GM19395 (cell line): Measurements from ENCODE around the gene COPS4.
"Not testable (repeated sequence)": the region's sequence is repeated elsewhere in the genome, so short reads cannot be mapped to it uniquely, and the experiment has no call there.

Source experiments
- ATAC-seq: cut with Tn5 transposase; IDR thresholded peaks from one replicate; pipeline ENCODE4 v1.9.1; 2021; ENCODE audit warnings: mild to moderate bottlenecking, moderate library complexity; ENCODE audit not compliant: unreplicated experiment

The COPS4 gene

DNA sequence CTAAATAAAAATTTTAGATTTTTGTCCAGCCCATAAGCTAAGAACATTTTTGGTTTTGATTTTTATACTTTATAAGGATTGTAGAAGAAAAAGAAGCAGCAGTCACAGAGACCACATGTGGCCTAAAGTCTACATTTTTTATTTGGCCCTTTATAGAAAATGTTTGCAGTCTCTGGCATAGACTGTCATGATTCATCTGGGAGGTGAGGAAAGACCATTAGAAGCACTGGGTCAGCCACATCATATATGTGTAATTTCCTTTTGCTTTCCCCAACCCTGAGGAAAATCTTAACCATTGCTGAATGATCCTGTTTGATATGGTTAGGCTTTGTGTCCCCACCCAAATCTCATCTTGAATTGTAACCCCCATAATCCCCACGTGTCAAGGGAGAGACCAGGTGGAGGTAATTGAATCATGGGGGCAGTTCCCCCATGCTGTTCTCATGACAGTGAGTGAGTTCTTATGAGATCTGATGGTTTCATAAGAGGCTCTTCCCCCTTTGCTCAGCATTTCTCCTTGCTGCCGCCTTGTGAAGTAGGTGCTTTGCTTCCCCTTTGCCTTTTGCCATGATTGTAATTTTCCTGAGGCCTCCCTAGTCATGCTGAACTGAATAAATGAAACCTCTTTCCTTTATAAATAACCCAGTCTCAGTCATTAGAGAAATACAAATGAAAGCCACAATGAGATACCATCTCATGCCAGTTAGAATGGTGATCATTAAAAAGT, 12.1 kb upstream of the COPS4 start:
- ATAC-seq: no peak

- not testable (repeated sequence) for ATAC-seq
These were observed 11.4 kb upstream of the COPS4 start for GRCh38 chr4:83023599-83023998.

DNA sequence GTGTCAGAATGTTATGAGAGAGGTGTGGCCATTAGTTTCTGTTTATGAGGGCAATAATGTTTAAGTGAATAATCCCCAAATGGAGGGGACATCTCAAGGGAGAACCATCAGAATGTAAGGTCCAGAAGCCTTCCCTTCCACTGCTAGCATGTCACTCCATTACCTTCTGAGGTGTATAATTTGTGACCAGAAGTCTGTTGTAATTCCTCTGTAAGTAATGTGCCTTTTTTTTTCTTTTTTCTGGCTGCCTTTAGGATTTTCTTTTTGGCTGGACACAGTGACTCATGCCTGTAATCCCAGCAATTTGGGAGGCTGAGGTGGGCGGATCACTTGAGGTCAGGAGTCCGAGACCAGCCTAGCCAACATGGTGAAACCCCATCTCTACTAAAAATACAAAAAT, 10.8 kb upstream of the COPS4 start:
- no peak for ATAC-seq

DNA sequence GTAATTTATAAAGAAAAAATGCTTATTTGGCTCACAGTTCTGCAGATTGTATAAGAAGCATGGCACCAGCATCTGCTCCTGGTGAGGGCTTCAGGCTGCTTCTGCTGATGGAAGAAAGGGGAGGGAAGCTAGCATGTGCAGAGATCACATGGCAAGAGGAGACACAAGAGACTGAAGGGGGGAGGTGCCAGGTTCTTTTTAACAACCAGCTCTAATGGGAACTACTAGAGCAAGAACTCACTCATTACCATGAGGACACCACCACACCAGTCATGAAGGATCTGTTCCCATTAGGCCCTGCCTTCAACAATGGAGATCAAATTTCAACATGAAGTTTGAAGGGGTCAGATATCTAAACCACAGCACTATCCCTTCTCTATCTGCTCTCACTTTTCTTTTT, 9.4 kb upstream of the COPS4 start:
- no peak for ATAC-seq

GRCh38 chr4:83028976-83029375, 6.0 kb upstream of the COPS4 start:
- no peak for ATAC-seq

DNA sequence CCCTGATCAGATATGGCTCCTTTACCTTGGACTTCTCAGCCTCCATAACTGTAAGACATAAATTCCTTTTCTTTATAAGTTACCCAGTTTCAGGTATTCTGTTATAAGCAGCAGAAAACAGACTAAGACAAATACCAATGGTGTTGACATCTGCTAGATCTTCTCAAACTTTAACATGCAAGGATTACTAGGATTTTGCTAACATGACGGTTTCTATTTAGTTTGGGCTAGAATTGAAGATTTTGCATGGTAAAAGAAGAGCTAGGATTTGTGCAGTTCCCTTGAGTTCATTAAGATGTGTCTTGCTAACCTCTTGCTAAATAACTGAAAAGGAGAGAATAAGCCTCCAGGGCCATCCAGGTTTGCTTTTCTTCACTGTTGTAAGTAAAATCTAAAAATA, 5.3 kb upstream of the COPS4 start:
- ATAC-seq: no peak

DNA sequence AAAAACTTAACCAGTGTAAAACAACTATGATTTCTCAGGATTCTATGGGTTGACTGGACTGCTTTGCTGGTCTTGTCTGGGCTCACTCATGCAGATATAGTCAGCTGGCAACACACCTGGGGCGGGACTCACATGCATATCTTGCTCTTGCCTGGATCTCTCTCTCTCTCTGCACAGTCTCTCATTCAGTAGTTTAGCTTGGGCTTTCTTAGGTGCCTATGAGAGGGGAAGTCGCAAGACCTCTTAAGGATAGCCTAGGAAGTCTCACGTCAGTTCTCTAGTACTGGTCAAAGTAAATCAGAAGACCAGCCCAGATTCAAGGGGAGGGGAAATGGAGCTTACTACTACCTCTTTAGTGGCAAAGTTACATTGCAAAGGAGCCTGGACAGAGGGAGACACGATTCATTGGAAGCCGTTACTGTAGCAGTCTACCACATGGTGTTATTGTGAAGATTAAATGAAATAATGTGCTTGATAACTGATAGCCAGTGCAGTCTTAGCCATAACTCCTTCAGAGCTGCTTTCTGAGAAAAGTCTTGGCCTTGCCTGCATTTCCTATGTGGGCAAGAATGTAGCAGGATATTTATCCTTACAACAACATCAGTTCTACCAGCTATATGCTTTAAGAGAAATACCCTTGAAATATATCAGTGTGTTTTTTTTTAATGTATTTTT, 2.1 kb downstream of the COPS4 start:
- ATAC-seq: no peak

DNA sequence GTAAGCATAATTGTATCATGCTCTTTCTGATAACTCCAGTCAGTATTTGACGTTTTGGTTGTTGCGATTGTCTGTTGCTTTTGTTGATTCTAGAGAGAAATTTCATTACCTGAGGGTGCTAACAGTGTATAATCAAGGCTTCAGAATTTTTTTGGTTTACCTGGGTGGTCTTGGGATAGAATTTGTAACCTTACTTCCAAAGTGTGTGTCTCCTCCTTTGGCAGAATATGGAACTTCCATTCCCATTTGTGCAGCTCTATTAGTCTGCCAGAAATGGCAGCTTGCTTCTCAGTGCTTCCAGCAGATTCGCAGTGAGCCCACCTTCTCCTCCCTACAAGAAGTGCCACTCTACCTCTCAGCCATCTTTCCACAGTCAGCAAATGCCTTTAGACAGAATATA, 5.3 kb downstream of the COPS4 start:
- ATAC-seq: no peak

- ATAC-seq: not testable (repeated sequence)
These were observed 8.2 kb downstream of the COPS4 start for GRCh38 chr4:83043157-83043556.

DNA sequence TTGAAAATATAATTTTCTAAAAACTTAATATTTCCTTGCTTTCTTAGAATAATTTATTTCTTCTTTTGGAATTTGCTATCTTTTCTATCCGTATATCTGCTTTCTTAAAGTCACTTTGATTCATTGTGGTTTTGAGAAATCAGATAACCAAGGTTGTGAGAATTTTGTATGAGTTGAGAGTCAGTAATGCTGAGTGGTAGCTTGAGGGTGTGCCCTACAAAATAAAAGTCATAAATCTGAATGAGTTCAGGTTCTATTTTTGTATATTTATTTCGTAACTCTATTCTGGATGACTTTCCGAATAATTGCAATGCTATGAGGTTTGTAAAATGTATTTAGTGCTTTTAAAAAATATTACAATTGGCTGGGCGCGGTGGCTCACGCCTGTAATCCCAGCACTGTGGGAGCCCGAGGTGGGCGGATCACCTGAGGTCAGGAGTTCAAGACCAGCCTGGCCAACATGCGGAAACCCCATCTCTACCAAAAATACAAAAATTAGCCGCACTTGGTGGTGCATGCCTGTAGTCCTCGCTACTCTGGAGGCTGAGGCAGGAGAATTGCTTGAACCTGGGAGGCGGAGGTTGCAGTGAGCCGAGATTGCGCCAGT, 8.9 kb downstream of the COPS4 start:
- no peak for ATAC-seq

- ATAC-seq: no peak
These were observed 11.9 kb downstream of the COPS4 start for GRCh38 chr4:83046693-83047473.

- ATAC-seq: not testable (repeated sequence)
These were observed 13.8 kb downstream of the COPS4 start for GRCh38 chr4:83048781-83049180.

DNA sequence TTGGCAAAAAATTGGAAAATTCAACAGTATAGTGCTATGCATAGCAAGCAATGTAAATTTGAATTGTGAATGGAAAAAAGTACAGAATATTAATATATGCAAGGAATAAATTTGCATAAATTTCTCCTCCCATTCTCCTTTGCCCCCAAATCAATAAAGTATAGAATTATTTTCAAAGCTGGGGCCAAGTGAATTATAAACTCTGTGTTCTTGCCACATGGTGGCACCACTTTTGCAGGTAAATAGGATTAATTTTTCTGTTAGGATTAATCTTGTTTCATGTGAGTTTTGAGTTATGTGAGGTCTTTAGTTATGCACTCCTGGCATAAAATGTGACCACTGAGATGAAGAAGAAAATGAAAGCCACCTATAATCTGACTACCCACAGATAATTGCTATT, 19.9 kb downstream of the COPS4 start:
- ATAC-seq: no peak

DNA sequence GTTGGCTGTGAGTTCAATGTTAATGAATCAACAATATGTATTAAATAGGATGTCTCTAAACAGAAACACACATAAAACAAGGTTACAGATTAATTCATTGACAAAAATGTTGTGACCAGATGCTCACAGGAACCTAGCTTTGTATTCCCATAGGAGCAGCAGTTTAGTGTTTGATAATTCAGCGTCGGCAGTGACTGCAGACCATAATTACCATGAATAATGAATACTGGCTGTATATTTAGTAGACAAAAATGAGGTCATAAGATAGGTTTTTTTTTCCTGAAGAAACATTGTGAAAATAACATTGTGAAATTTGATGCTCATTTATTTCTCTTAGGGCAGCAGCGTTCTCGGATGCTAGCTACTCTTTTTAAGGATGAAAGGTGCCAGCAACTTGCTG, 27.8 kb downstream of the COPS4 start:
- ATAC-seq: no peak

DNA sequence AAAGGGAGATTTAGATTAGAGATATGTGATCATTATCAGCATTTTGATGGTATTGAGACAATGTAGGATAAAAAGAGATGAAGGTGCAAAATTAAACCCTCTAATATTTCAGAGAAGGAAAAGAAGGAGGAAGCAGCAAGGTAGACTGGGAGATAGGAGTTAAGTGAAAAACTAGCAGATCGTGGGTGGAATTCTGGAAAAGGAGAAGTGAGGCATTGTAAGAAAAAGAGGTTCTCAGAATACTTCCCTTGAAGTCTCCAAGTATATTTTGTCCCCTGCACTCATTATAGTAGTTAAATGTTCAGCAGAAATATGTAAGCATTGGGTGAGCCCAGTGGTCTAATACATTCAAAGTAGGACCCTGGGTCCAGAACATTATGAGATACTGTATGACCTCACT, 30.3 kb downstream of the COPS4 start:
- no peak for ATAC-seq

- no peak for ATAC-seq
These were observed 32.2 kb downstream of the COPS4 start for GRCh38 chr4:83067058-83067639.

DNA sequence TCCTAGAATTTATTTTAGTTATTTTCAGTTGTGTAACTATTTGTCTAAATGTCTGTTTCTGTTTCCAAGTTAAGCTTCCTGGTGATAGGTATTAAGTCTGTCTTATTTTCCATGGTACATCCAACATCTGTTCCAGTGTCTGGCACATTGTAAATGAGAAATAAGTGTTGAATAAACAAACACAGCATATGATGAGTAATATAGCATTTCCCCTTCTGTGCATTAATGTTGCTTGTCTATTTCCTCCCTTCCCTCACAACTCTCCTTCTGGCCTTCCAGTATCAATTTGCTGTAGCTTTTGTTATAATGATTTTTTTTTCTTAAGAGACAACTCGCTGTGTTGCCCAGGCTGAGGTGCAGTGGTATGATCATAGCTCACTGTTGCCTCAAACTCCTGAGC, 36.1 kb downstream of the COPS4 start:
- ATAC-seq: no peak

DNA sequence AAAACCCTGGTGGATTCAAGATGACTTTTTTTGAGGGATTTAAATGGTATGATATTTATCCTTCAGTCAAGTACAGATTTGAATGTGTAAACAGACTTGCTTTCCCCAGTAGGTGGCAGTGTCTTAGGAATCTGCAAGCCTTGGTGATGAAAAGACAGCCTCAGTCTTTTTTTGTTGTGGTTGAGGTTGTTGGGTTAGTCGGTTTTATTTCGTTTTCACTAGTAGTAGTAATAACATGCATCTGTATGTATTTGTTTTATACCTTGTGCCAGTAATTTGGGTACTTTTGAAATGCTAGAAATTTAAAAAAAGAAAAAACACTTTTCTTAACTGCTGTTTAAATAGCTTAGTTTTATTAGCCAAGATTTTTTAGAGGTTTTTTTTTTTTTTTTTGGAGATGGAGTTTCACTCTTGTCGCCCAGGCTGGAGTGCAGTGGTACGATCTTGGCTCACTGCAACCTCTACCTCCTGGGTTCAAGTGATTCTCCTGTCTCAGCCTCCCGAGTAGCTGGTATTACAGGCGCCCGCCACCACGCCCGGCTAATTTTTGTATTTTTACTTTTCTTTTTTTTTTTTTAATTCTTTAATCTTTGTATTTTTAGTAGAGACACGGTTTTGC, 39.2 kb downstream of the COPS4 start:
- peak; percentile 90 for ATAC-seq

DNA sequence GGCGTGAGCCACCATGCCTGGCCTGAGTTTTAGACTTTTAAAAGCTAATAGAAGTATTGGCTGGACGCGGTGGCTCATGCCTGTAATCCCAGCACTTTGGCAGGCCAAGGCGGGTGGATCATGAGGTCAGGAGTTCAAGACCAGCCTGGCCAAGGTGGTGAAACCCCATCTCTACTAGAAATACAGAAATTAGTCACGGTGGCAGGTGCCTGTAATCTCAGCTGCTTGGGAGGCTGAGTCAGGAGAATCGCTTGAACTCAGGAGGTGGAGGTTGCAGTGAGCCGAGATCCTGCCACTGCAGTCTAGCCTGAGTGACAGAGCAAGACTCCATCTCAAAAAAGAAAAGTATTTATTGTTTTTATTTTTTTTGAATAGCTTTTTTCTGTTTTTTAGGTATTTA, 39.8 kb downstream of the COPS4 start:
- ATAC-seq: not testable (repeated sequence)

DNA sequence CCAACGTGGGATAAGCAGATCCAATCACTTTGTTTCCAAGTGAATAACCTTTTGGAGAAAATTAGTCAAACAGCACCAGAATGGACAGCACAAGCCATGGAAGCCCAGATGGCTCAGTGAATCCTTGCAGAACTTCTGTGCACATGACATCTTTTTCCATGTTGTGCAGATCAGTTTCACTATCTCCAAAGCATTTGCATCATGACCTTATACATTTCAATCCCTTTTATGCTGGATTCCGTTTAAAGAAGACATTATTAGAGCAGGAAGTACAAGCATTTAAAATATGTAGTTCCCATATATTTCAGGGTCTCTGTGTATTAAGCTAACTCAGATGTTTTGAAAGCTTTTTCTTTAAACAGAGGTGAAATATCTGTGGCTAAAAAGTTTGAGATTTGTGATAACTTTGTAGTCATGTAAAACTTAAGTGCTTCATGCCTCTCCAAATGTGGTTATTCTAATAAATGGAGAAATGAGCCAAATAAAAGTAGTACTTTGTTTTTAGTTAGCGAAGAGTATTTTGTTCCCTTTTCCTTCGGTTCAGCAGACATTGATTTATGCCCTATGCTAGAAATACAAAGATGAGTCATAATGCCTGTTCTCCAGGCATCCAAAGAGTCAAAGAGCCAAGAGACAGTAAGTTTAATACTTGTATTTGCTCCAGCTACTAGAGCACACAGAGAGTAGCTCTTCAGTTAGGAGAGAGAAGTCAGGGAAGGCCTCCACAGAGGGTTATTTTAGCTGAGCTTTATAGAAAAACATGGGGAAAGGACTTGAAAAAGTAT, 40.5 kb downstream of the COPS4 start:
- no peak for ATAC-seq
